H1 (cell line): Measurements from ENCODE around the gene ADD3. TPM values are rescaled to one million over a fixed set of nuclear protein-coding genes. Genes with fewer than 3 reads are reported as not detected.

ENCODE experiments used
- CTCF ChIA-PET: fragments of 300-600 bp; sonication (Branson Sonifier 250); formaldehyde crosslinking; loops from one replicate; lab custom pipeline; 2021; ENCODE audit not compliant: partially characterized antibody; lab: Charles Lee
- POLR2A ChIA-PET: fragments of 300-600 bp; sonication (Branson Sonifier 250); formaldehyde crosslinking; loops from one replicate; lab custom pipeline; 2021; ENCODE audit warnings: inconsistent platforms; ENCODE audit not compliant: partially characterized antibody; lab: Charles Lee
- DNase-seq, 2 experiments: peaks; one replicate each; pipeline versions ENCODE4 v3.0.0 to v3.0.0-alpha.2; 2010 to 2022; ENCODE audit warnings: low spot score in 2 of 2, low read depth in 1 of 2, mixed read lengths in 1 of 2
- FAIRE-seq: peaks from 2 replicates; lab custom pipeline; 2011; peaks lifted over from hg19 to GRCh38; lab: Jason Lieb, UNC
- H2AFZ ChIP-seq: 2 replicates; pipeline ENCODE4 v1.8.1; 2012; ENCODE audit warnings: low read length, inconsistent platforms
- H2AK5ac ChIP-seq: 2 replicates; pipeline ENCODE4 v1.6.1; 2013; ENCODE audit warnings: low read depth, low read length
- H2BK120ac ChIP-seq: replicated peaks from 2 replicates; pipeline ENCODE3; 2013; ENCODE audit warnings: low read depth, low read length, inconsistent platforms
- H2BK12ac ChIP-seq: 2 replicates; pipeline ENCODE4 v1.6.1; 2013; ENCODE audit warnings: low read depth, low read length
- H2BK15ac ChIP-seq: 2 replicates; pipeline ENCODE4 v1.6.1; 2013; ENCODE audit warnings: low read length
- H2BK20ac ChIP-seq: 2 replicates; pipeline ENCODE4 v1.6.1; 2013; ENCODE audit warnings: low read length
- H2BK5ac ChIP-seq: 2 replicates; pipeline ENCODE4 v1.6.1; 2013; ENCODE audit warnings: low read depth, low read length
- H3K14ac ChIP-seq: 2 replicates; pipeline ENCODE4 v1.6.1; 2013; ENCODE audit warnings: inconsistent platforms; ENCODE audit not compliant: insufficient read length
- H3K18ac ChIP-seq: 2 replicates; pipeline ENCODE4 v1.6.1; 2013; ENCODE audit warnings: low read length; ENCODE audit errors: extremely low read depth
- H3K23ac ChIP-seq: 2 replicates; pipeline ENCODE4 v1.6.1; 2013; ENCODE audit warnings: inconsistent platforms; ENCODE audit not compliant: insufficient read length
- H3K23me2 ChIP-seq: 2 replicates; pipeline ENCODE4 v1.6.1; 2013; ENCODE audit warnings: low read depth, low read length
- H3K27ac ChIP-seq: 2 replicates; pipeline ENCODE4 v1.6.1; 2011; ENCODE audit warnings: low read depth, low read length, inconsistent platforms
- H3K27me3 ChIP-seq, 4 experiments: replicated peaks in 1 of 4; 1 replicate in 1 of 4; 2 replicates in 3 of 4; pipeline versions ENCODE4 v1.6.1 to v1.8.1; 2011 to 2013; ENCODE audit warnings: low read length in 3 of 4, mild to moderate bottlenecking in 3 of 4, inconsistent platforms in 2 of 4, mixed read lengths in 2 of 4, moderate library complexity in 1 of 4; ENCODE audit not compliant: control insufficient read depth in 3 of 4, insufficient read depth in 3 of 4; ENCODE audit errors: extremely low read depth in 1 of 4
- H3K36me3 ChIP-seq, 4 experiments: 2 replicates each; pipeline versions ENCODE4 v1.6.1 to v1.8.1; 2011 to 2013; ENCODE audit warnings: mild to moderate bottlenecking in 4 of 4, low read length in 3 of 4, moderate library complexity in 2 of 4, control low read depth in 1 of 4, inconsistent platforms in 1 of 4; ENCODE audit not compliant: insufficient read depth in 4 of 4, control insufficient read depth in 2 of 4
- H3K4ac ChIP-seq: replicated peaks from 2 replicates; pipeline ENCODE3; 2013; ENCODE audit warnings: low read length, low read depth, mixed read lengths, inconsistent platforms; ENCODE audit not compliant: insufficient read length
- H3K4me1 ChIP-seq, 4 experiments: replicated peaks in 1 of 4; 1 replicate in 1 of 4; 2 replicates in 3 of 4; pipeline versions ENCODE4 v1.6.1 to v1.8.1; 2011 to 2013; ENCODE audit warnings: low read length in 3 of 4, inconsistent platforms in 2 of 4, mixed read lengths in 1 of 4; ENCODE audit not compliant: insufficient read depth in 4 of 4, control insufficient read depth in 3 of 4
- H3K4me2 ChIP-seq, 2 experiments: 2 replicates each; pipeline versions ENCODE4 v1.6.1 to v1.8.1; 2011 to 2013; ENCODE audit warnings: low read depth in 2 of 2, low read length in 2 of 2, control low read depth in 1 of 2, inconsistent platforms in 1 of 2, mild to moderate bottlenecking in 1 of 2; ENCODE audit not compliant: insufficient read depth in 1 of 2
- H3K4me3 ChIP-seq, 4 experiments: fragments of 200-600, 300-600 bp in 1 of 4; sonication (generic), shearing (Covaris generic), sonication (Bioruptor Twin) in 1 of 4; 2 replicates each; pipeline versions ENCODE4 v1.5.1 to v1.8.1; 2011 to 2016; ENCODE audit warnings: low read length in 4 of 4, low read depth in 3 of 4, control low read depth in 2 of 4, inconsistent platforms in 2 of 4, mild to moderate bottlenecking in 2 of 4, mixed read lengths in 1 of 4, moderate library complexity in 1 of 4; ENCODE audit not compliant: insufficient read depth in 2 of 4; ENCODE audit errors: extremely low read depth in 1 of 4
- H3K56ac ChIP-seq: replicated peaks from 2 replicates; pipeline ENCODE3; 2013; ENCODE audit warnings: low read depth, mild to moderate bottlenecking, mixed read lengths, low read length, inconsistent platforms; ENCODE audit not compliant: insufficient read length
- H3K79me1 ChIP-seq: 2 replicates; pipeline ENCODE4 v1.6.1; 2013; ENCODE audit warnings: low read depth, low read length, control low read depth
- H3K79me2 ChIP-seq, 2 experiments: 2 replicates each; pipeline versions ENCODE4 v1.6.1 to v1.8.1; 2012 to 2013; ENCODE audit warnings: low read length in 2 of 2, mild to moderate bottlenecking in 2 of 2, inconsistent platforms in 1 of 2; ENCODE audit not compliant: insufficient read depth in 2 of 2, control insufficient read depth in 1 of 2
- H3K9ac ChIP-seq, 4 experiments: replicated peaks in 1 of 4; 1 replicate in 1 of 4; 2 replicates in 3 of 4; pipeline versions ENCODE4 v1.6.1 to v1.8.1; 2011 to 2013; ENCODE audit warnings: low read depth in 3 of 4, low read length in 3 of 4, control low read depth in 2 of 4, mild to moderate bottlenecking in 2 of 4, moderate library complexity in 2 of 4, inconsistent platforms in 1 of 4; ENCODE audit errors: extremely low read depth in 1 of 4
- H3K9me3 ChIP-seq, 2 experiments: 2 replicates each; pipeline versions ENCODE4 v1.6.1 to v1.8.1; 2012 to 2013; ENCODE audit warnings: mild to moderate bottlenecking in 2 of 2, moderate library complexity in 2 of 2, control low read depth in 1 of 2, inconsistent platforms in 1 of 2, low read depth in 1 of 2, low read length in 1 of 2, mixed read lengths in 1 of 2; ENCODE audit not compliant: insufficient read depth in 2 of 2
- H4K20me1 ChIP-seq, 2 experiments: replicated peaks in 1 of 2; 2 replicates each; pipeline versions ENCODE3 to v1.8.1; 2011 to 2013; ENCODE audit warnings: inconsistent platforms in 2 of 2, low read length in 2 of 2, mild to moderate bottlenecking in 1 of 2; ENCODE audit not compliant: insufficient read depth in 2 of 2, control insufficient read depth in 1 of 2
- H4K5ac ChIP-seq: 2 replicates; pipeline ENCODE4 v1.6.1; 2013; ENCODE audit warnings: low read length, low read depth, mixed read lengths, inconsistent platforms; ENCODE audit not compliant: insufficient read length
- H4K8ac ChIP-seq: 2 replicates; pipeline ENCODE4 v1.8.0; 2013; ENCODE audit warnings: mild to moderate bottlenecking, moderate library complexity, low read length, inconsistent platforms; ENCODE audit not compliant: insufficient read depth; ENCODE audit errors: extremely low read depth
- H4K91ac ChIP-seq: replicated peaks from 2 replicates; pipeline ENCODE3; 2013; ENCODE audit warnings: low read length, mixed read lengths, inconsistent platforms; ENCODE audit not compliant: insufficient read length
- ATF3 ChIP-seq: IDR thresholded peaks from 2 replicates; pipeline ENCODE4 v1.6.1; 2011; ENCODE audit warnings: low read depth, mild to moderate bottlenecking, low read length; ENCODE audit not compliant: insufficient read depth
- CEBPB ChIP-seq: IDR thresholded peaks from 2 replicates; pipeline ENCODE4 v1.6.1; 2012; ENCODE audit warnings: low read depth, low read length
- JUN ChIP-seq: IDR thresholded peaks from 2 replicates; pipeline ENCODE4 v1.6.1; 2011; ENCODE audit warnings: low read depth, mild to moderate bottlenecking, improper control_type of control experiment, low read length
- MAFK ChIP-seq: IDR thresholded peaks from 2 replicates; pipeline ENCODE4 v1.6.1; 2012; ENCODE audit warnings: low read depth, mild to moderate bottlenecking, improper control_type of control experiment, low read length
- NRF1 ChIP-seq: IDR thresholded peaks from 2 replicates; pipeline ENCODE4 v1.6.1; 2011; ENCODE audit warnings: mild to moderate bottlenecking, low read depth, low read length, improper control_type of control experiment
- POU5F1 ChIP-seq: IDR thresholded peaks from 2 replicates; pipeline ENCODE4 v1.6.1; 2011; ENCODE audit warnings: low read depth, mild to moderate bottlenecking, low read length, moderate library complexity
- RBBP5 ChIP-seq: IDR thresholded peaks from 2 replicates; pipeline ENCODE4 v1.7.1; 2012; ENCODE audit warnings: low read depth, mild to moderate bottlenecking, inconsistent platforms, low read length, moderate library complexity, borderline replicate concordance
- RNF2 ChIP-seq: fragments of 200-900, 300-1000 bp; sonication (generic); IDR thresholded peaks from 2 replicates; pipeline ENCODE4 v1.7.1; 2016; ENCODE audit warnings: borderline replicate concordance, low read depth, mild to moderate bottlenecking, antibody characterized with exemption, low read length; ENCODE audit not compliant: poor library complexity, severe bottlenecking; ENCODE audit errors: missing control alignments
- RXRA ChIP-seq: IDR thresholded peaks from 2 replicates; pipeline ENCODE4 v1.6.1; 2011; ENCODE audit warnings: low read depth, mild to moderate bottlenecking, low read length, moderate library complexity; ENCODE audit not compliant: insufficient read depth
- TAF1 ChIP-seq: IDR thresholded peaks from 2 replicates; pipeline ENCODE4 v1.6.1; 2011; ENCODE audit warnings: mild to moderate bottlenecking, low read depth, low read length
- WGBS, 2 experiments: shearing (Covaris generic) in 1 of 2; methylation state at CpG; one replicate each; pipeline versions ENCODE4 v1.1.6 to v1.1.7; 2013 to 2015; ENCODE audit warnings: low lambda C conversion rate in 2 of 2, mixed read lengths in 2 of 2, inconsistent platforms in 1 of 2, low coverage in 1 of 2, missing lambda C conversion rate in 1 of 2; ENCODE audit not compliant: insufficient replicate concordance in 2 of 2, insufficient coverage in 1 of 2, insufficient read length in 1 of 2; ENCODE audit errors: extremely low coverage in 1 of 2, missing lambda C conversion rate in 1 of 2; 5-methylcytosine and 5-hydroxymethylcytosine counted together
- polyA plus RNA-seq, 7 experiments: library from polyadenylated mRNA; depleted of rRNA in 3 of 7; stranded (reverse) in 5 of 7; unstranded in 2 of 7; fragments of >200 nt in 5 of 7; fragments of 200-250 nt in 2 of 7; gene quantifications; 1 replicate in 5 of 7; 2 replicates in 1 of 7; 4 replicates in 1 of 7; pipeline versions ENCODE4 v1.2.1 to v1.2.3, GENCODE V29; 2011 to 2013; ENCODE audit warnings: missing spikeins in 2 of 7, mixed read lengths in 2 of 7
- total RNA-seq: library from RNA; stranded (reverse); fragmentation: NEBNext Ultra II Directional; extraction: Animal tissue kit (Norgen Biotek cat#: 25700); gene quantifications from 2 replicates; pipeline ENCODE4 v1.2.1, GENCODE V29; 2021
- TF ChIP-seq, protein P1 (sequence below): IDR thresholded peaks from 2 replicates; pipeline ENCODE4 v1.6.1; 2011; ENCODE audit warnings: low read length, improper control_type of control experiment

Gene ADD3
- total and polyA plus RNA-seq, 2 of the 8 experiments (the other 6 are each of a cell fraction or from before 2014, with no cell fraction given) = 44.7 to 85.6 TPM

- CTCF ChIA-PET = interaction anchor here (1.3 to 1.9 kb wide), 4 partner anchors 11 to 157 kb away, joined by 3 to 6 read pairs (median 4); no protein-coding TSS in a partner anchor
- peak; percentile 72 for FAIRE-seq
- no peak for TF ChIP-seq CEBPB
- no peak for TF ChIP-seq MAFK
- no peak for TF ChIP-seq POU5F1
- TF ChIP-seq, protein P1, sequence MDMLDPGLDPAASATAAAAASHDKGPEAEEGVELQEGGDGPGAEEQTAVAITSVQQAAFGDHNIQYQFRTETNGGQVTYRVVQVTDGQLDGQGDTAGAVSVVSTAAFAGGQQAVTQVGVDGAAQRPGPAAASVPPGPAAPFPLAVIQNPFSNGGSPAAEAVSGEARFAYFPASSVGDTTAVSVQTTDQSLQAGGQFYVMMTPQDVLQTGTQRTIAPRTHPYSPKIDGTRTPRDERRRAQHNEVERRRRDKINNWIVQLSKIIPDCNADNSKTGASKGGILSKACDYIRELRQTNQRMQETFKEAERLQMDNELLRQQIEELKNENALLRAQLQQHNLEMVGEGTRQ = no peak
- TF ChIP-seq RXRA = no peak
- no peak for TF ChIP-seq JUN
- TF ChIP-seq RNF2 = no peak
- TF ChIP-seq TAF1 = no peak
- TF ChIP-seq NRF1 = no peak
- no peak for TF ChIP-seq ATF3
- no peak for TF ChIP-seq RBBP5
These were observed 33.1 kb downstream of the ADD3 start for GRCh38 chr10:110040767-110041478.

More at GRCh38 chr10:110040767-110041478, 33.1 kb downstream of the ADD3 start:
- H3K79me1 ChIP-seq = no peaks in the 10 kb centered on the region; the same call in 1 of the 2 replicates
- POLR2A ChIA-PET = no interaction called here
- no peak overlapping the region for H2BK120ac ChIP-seq
- 89% methylated on average over 5 of the region's 9 CpGs; no CpG with 5 or more reads in 1 of the 2 experiments for WGBS, 2 experiments
- H2AK5ac ChIP-seq = no peak overlapping the region
- H3K4ac ChIP-seq = no peak overlapping the region
- H3K27ac ChIP-seq = no peak overlapping the region
- no peak overlapping the region for H2AFZ ChIP-seq
- H3K79me2 ChIP-seq = peaks cover 2 to 80% of the 10 kb centered on the region in 2 experiments; a peak in 3 of 4 replicates
- H4K91ac ChIP-seq = no peak overlapping the region
- H4K5ac ChIP-seq = no peak overlapping the region
- H3K4me2 ChIP-seq = no peak overlapping the region
- no peak overlapping the region for H4K8ac ChIP-seq
- no peak overlapping the region for H3K18ac ChIP-seq
- H4K20me1 ChIP-seq = peaks cover 0 to 3% of the 10 kb centered on the region in 2 experiments
- no peak overlapping the region for H2BK15ac ChIP-seq
- H2BK5ac ChIP-seq = no peak overlapping the region
- no peak overlapping the region for H3K9ac ChIP-seq
- H3K4me1 ChIP-seq = peaks cover 0 to 3% (median 0%) of the 10 kb centered on the region in 4 experiments; a peak in 2 of 7 replicates
- H3K36me3 ChIP-seq = no peaks in the 10 kb centered on the region
- H3K56ac ChIP-seq = no peak overlapping the region
- no peak overlapping the region for H3K4me3 ChIP-seq
- H3K27me3 ChIP-seq = no peaks in the 10 kb centered on the region
- H2BK12ac ChIP-seq = no peak overlapping the region
- no peak overlapping the region for H3K23ac ChIP-seq
- no peak for DNase-seq
- H3K9me3 ChIP-seq = no peaks in the 10 kb centered on the region
- no peak overlapping the region for H3K14ac ChIP-seq
- no peaks in the 10 kb centered on the region for H3K23me2 ChIP-seq
- H2BK20ac ChIP-seq = no peak overlapping the region
